GM18526 (cell line): ENCODE results near the gene PTPN20.
"Not testable (repeated sequence)": the region's sequence is repeated elsewhere in the genome, so short reads cannot be mapped to it uniquely, and the experiment has no call there.

Experiments used
- POLR2A ChIP-seq: IDR thresholded peaks from 3 replicates; pipeline ENCODE4 v1.6.1; 2011; ENCODE audit not compliant: insufficient read length; ENCODE audit errors: extremely low read depth

The PTPN20 gene, protein sequence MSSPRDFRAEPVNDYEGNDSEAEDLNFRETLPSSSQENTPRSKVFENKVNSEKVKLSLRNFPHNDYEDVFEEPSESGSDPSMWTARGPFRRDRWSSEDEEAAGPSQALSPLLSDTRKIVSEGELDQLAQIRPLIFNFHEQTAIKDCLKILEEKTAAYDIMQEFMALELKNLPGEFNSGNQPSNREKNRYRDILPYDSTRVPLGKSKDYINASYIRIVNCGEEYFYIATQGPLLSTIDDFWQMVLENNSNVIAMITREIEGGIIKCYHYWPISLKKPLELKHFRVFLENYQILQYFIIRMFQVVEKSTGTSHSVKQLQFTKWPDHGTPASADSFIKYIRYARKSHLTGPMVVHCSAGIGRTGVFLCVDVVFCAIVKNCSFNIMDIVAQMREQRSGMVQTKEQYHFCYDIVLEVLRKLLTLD

DNA sequence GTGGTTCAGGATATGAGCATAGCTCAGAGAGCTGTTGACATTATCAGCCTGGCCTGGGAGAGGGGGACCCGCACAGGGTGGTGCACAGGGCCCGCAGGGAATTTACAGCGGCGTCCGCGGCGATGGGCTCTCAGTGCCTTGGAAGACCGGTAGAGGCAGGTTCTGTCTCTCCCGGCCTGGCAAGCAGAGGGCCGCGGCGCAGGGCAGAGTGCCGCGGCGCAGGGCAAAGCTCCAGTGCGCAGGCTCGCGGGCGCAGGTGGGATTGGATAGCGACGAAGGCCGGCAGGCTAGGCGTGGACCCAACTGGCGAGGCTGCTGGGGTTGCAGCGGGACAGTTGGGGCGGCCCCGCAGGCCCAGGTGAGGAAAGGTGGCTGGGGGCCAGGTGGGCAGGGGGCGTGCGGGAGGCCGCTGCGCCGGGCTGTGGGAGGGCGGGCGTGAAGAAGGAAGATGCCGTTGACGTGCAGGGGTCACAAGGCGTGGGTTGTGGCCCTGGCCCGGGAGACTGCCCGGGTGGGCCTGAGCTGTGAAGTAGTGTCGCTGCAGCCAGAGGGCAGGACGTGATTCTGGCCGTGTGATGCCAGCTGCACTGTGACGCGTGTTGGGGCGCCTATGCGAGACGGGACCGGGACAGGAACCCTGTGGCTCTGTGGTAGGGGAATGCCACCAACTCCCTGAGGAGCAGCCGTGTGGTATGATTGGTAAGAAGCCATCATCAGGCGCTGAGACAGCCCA is at the start of gene PTPN20:
TSS of gene PTPN20 (plus strand) at position 285 of the 733 bp plus-strand sequence. CDS start 21,072 bp downstream, outside the sequence.
- TF ChIP-seq POLR2A: not testable (repeated sequence)

GRCh38 chr10:46992803-46993561 is 81.8 kb downstream of the PTPN20 start:
- TF ChIP-seq POLR2A: no peak

GRCh38 chr10:46995234-46995633 is 84.0 kb downstream of the PTPN20 start:
- TF ChIP-seq POLR2A: no peak

DNA sequence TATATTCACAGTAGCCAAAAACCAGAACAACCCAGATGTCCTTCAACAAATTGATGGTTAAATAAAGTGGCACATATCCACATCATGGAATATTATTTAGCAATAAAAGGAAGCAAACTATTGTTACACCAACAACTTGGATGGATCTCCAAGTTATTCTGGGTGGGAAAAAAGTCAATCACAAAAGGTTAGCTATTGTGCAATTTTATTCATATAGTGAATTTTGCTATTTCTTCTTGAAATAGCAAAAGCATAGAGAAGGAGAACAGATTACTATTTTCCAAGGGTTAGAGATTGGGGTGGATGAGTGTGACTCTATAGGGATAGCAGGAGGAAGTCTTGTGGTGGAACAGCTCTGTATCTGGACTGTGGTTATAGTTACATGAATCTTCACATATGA is 87.0 kb downstream of the PTPN20 start:
- TF ChIP-seq POLR2A: no peak

DNA sequence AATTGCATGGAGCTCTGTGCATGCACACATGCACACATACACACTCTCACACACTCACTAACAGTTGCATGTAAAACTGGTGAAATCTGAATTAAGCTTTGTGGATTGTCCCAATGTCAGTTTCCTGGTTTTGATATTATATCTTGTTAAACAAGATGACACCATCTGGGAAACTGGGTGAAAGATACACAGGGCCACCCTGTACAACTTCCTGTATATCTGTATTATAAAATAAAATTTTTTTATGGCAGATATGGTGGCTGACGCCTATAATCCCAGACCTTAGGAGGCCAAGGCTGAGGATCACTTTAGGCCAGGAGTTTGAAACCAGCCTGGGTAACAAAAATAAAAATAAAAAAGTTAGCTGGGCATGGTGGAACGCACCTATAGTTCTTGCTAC is 87.4 kb downstream of the PTPN20 start:
- no peak for TF ChIP-seq POLR2A

GRCh38 chr10:46999217-46999616 is 88.0 kb downstream of the PTPN20 start:
- TF ChIP-seq POLR2A: no peak

GRCh38 chr10:47008769-47009168 is 97.5 kb downstream of the PTPN20 start:
- no peak for TF ChIP-seq POLR2A

GRCh38 chr10:47009215-47009838 is 98.1 kb downstream of the PTPN20 start:
- TF ChIP-seq POLR2A: no peak

- TF ChIP-seq POLR2A: no peak
Observed at GRCh38 chr10:47010036-47010435, 98.8 kb downstream of the PTPN20 start.

DNA sequence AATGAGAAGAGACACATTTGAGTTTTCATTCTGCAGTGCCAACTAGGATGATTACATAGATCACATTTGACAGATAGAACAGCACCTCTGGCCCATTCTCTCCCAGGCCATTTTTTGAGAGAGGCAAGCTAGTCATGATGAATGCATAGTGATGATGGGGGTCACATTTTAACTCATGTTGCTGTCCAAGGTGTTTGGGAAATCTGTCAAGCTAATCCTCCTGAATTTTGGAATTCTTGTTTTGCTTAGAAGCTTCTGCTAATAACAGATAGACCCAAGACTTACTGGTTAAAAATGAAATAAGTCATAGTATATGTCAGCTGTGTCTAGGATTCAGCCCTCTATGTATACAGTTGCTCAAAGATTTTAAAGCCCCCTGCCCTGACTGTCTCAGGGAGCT is 101.0 kb downstream of the PTPN20 start:
- no peak for TF ChIP-seq POLR2A

GRCh38 chr10:47013507-47014154 is 102.4 kb downstream of the PTPN20 start:
- no peak for TF ChIP-seq POLR2A

GRCh38 chr10:47015404-47015803 is 104.2 kb downstream of the PTPN20 start:
- no peak for TF ChIP-seq POLR2A

DNA sequence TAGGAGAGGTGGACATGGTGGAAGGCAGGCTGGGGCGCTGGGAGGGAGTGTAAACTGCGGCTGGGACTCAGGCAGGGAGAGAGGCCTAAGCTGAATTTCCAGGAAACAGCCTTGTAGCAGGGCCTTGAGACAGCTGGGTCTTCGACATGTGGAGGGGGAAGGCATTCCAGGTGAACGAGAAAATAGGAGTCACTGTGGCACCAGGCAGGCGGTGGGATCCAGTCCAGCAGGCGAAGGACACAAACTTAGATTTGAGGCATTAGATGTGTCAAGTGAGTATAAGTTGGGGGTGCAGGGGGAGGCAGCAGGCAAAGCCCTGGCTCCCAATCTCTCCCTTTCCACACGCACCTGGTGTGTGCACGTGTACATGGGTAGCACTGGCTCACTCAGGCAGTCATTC is 105.3 kb downstream of the PTPN20 start:
- no peak for TF ChIP-seq POLR2A

GRCh38 chr10:47018026-47018735 is 107.0 kb downstream of the PTPN20 start:
- TF ChIP-seq POLR2A: no peak
